ENCODE data around the gene HS6ST1. TPM values are rescaled to one million over a fixed set of nuclear protein-coding genes. Genes with fewer than 3 reads are reported as not detected.

Gene HS6ST1
- total and polyA plus RNA-seq, 2 donors (not counting 3 experiments of a cell fraction or from before 2014, with no cell fraction given), result 12.8 to 19.4 TPM

DNA sequence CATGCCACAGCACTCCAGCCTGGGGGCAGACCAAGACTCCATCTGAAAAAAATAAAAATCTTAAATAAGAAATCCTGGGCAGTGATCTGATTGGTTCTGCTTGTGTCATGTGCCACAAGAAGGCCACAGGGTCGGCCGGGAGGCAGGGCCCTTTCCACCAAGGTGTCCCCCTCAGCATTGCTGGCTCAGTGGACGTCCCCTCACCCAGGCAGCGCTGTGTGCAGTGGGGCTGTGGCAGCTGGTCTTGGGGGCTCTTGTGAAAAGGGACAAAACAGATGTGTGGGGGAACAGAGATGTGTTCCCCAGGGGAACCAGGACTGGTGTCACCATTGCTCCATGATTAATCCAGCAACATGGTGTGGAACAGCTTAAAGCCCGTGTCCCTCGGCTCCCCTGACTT lies 60.5 kb downstream of the HS6ST1 start:
- ChIA-PET POLR2A (no interaction called here), CTCF (no interaction called here)
- Histone ChIP-seq H3K9me3 (replicated peaks; ENCODE audit: control insufficient read depth, insufficient read depth, low read length) (no peaks in the 10 kb centered on the region), H3K4me1 (ENCODE audit: control insufficient read depth, extremely low read depth, insufficient read depth, low read length) (peaks cover 4% of the 10 kb centered on the region), H3K4me2 (ENCODE audit: insufficient read depth, low read length) (no peak overlapping the region), H3K79me2 (ENCODE audit: control insufficient read depth, insufficient read depth, low read length) (no peaks in the 10 kb centered on the region), H3K27ac (ENCODE audit: insufficient read depth, low read depth, low read length) (no peak overlapping the region), H3K9ac (replicated peaks; ENCODE audit: extremely low read depth, insufficient read depth, low read length) (no peak overlapping the region), H2AFZ (ENCODE audit: low read depth, low read length) (no peak overlapping the region), H3K27me3 (ENCODE audit: control insufficient read depth in 2 of 2, insufficient read depth in 2 of 2, low read length in 2 of 2) (peaks cover 9 to 10% of the 10 kb centered on the region in 2 experiments), H3K9me1 (replicated peaks; ENCODE audit: control insufficient read depth, extremely low read depth, insufficient read depth, low read length) (no peaks in the 10 kb centered on the region), H3K4me3 (replicated peaks in 1 of 3; ENCODE audit: insufficient read depth in 1 of 3, low read depth in 1 of 3, low read length in 3 of 3) (no peak overlapping the region), H3K36me3 (ENCODE audit: control insufficient read depth in 2 of 2, extremely low read depth in 1 of 2, insufficient read depth in 2 of 2, low read length in 2 of 2) (no peaks in the 10 kb centered on the region), H4K20me1 (replicated peaks; ENCODE audit: control insufficient read depth, extremely low read depth, insufficient read depth, low read length) (no peaks in the 10 kb centered on the region)
- BruUV-seq (replicated peaks), result no TSS peak
- intact Hi-C loops (cut with micrococcal nuclease) (no loop called here), dilution Hi-C loops (cut with MboI; ENCODE audit: extremely low pct_ligation_motif_present, low sequenced_read_pairs) (no loop called here)
- TF ChIP-seq POLR2A (IDR thresholded peaks at IDR 0.05; ENCODE audit: low read depth, low read length), result no peak
- no peak for TF ChIP-seq EZH2 (IDR thresholded peaks at IDR 0.05; ENCODE audit: borderline replicate concordance, low read depth, low read length, severe bottlenecking)
- TF ChIP-seq, protein P1, sequence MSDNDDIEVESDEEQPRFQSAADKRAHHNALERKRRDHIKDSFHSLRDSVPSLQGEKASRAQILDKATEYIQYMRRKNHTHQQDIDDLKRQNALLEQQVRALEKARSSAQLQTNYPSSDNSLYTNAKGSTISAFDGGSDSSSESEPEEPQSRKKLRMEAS (IDR thresholded peaks at IDR 0.05; ENCODE audit: insufficient read depth, insufficient read length), result no peak
- no peak for TF ChIP-seq MYC (IDR thresholded peaks at IDR 0.05; ENCODE audit: low read depth, low read length)
- no peak for TF ChIP-seq GATA2 (IDR thresholded peaks at IDR 0.05; ENCODE audit: insufficient read depth, insufficient read length, low read depth, low read length)
- TF ChIP-seq POLR2AphosphoS5 (IDR thresholded peaks at IDR 0.05; ENCODE audit: insufficient read depth, low read depth, low read length), result no peak
- TF ChIP-seq, protein P2, sequence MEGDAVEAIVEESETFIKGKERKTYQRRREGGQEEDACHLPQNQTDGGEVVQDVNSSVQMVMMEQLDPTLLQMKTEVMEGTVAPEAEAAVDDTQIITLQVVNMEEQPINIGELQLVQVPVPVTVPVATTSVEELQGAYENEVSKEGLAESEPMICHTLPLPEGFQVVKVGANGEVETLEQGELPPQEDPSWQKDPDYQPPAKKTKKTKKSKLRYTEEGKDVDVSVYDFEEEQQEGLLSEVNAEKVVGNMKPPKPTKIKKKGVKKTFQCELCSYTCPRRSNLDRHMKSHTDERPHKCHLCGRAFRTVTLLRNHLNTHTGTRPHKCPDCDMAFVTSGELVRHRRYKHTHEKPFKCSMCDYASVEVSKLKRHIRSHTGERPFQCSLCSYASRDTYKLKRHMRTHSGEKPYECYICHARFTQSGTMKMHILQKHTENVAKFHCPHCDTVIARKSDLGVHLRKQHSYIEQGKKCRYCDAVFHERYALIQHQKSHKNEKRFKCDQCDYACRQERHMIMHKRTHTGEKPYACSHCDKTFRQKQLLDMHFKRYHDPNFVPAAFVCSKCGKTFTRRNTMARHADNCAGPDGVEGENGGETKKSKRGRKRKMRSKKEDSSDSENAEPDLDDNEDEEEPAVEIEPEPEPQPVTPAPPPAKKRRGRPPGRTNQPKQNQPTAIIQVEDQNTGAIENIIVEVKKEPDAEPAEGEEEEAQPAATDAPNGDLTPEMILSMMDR (IDR thresholded peaks at IDR 0.05; ENCODE audit: extremely low read depth in 1 of 2, insufficient read depth in 1 of 2, low read depth in 1 of 2, low read length in 2 of 2), result no peak
- TF ChIP-seq FOS (IDR thresholded peaks at IDR 0.05; ENCODE audit: borderline replicate concordance, insufficient read depth, low read length), result no peak
- no peak for TF ChIP-seq JUN (IDR thresholded peaks at IDR 0.05; ENCODE audit: borderline replicate concordance, insufficient read depth, insufficient read length, low read depth)
- no peak for FAIRE-seq
- no peak for DNase-seq (ENCODE audit: low read depth, low spot score)
